ENCODE data around the gene GALNT4. TPM values are rescaled to one million over a fixed set of nuclear protein-coding genes. Genes with fewer than 3 reads are reported as not detected.

GALNT4 gene
- total RNA-seq, 1 donor from 2014 or later: 6.4 TPM

GRCh38 chr12:89501793-89502192, 22.8 kb downstream of the GALNT4 start:
- Mint-ChIP-seq H3K4me3 (no peak overlapping the region), H3K4me1 (peaks cover 11% of the 10 kb centered on the region), H3K36me3 (peaks cover 14% of the 10 kb centered on the region), H3K27ac (no peak overlapping the region), H3K9me3 (peaks cover 8% of the 10 kb centered on the region), H3K27me3 (ENCODE audit: low read depth) (no peaks in the 10 kb centered on the region)
- DNase-seq (ENCODE audit: low spot score in 2 of 2, unreplicated experiment in 2 of 2): no peak
- TF ChIP-seq CTCF (IDR thresholded peaks at IDR 0.05; ENCODE audit: unreplicated experiment): no peak

- Mint-ChIP-seq H3K36me3 (peaks cover 18% of the 10 kb centered on the region), H3K4me1 (peaks cover 4% of the 10 kb centered on the region), H3K4me3 (no peak overlapping the region), H3K9me3 (peaks cover 8% of the 10 kb centered on the region), H3K27me3 (ENCODE audit: low read depth) (no peaks in the 10 kb centered on the region), H3K27ac (no peak overlapping the region)
- no peak for TF ChIP-seq CTCF (IDR thresholded peaks at IDR 0.05; ENCODE audit: unreplicated experiment)
- no peak for DNase-seq (ENCODE audit: low spot score in 2 of 2, unreplicated experiment in 2 of 2)
These were observed 24.7 kb downstream of the GALNT4 start for GRCh38 chr12:89499857-89500256.

- no peak for TF ChIP-seq CTCF (IDR thresholded peaks at IDR 0.05; ENCODE audit: unreplicated experiment)
- Mint-ChIP-seq H3K27ac (no peak overlapping the region), H3K4me3 (no peak overlapping the region), H3K27me3 (ENCODE audit: low read depth) (no peaks in the 10 kb centered on the region), H3K36me3 (peaks cover 17% of the 10 kb centered on the region), H3K4me1 (peaks cover 4% of the 10 kb centered on the region), H3K9me3 (peaks cover 7% of the 10 kb centered on the region)
- DNase-seq (ENCODE audit: low spot score in 2 of 2, unreplicated experiment in 2 of 2): no peak
These were observed 27.1 kb downstream of the GALNT4 start for GRCh38 chr12:89497467-89497866.

- H3K9me3 Mint-ChIP-seq: peaks cover 2% of the 10 kb centered on the region
- no peaks in the 10 kb centered on the region for H3K27me3 Mint-ChIP-seq (ENCODE audit: low read depth)
- no peak for TF ChIP-seq CTCF (IDR thresholded peaks at IDR 0.05; ENCODE audit: unreplicated experiment)
- peaks cover 4% of the 10 kb centered on the region for H3K4me1 Mint-ChIP-seq
- H3K36me3 Mint-ChIP-seq: peaks cover 13% of the 10 kb centered on the region
- no peak overlapping the region for H3K27ac Mint-ChIP-seq
- DNase-seq (ENCODE audit: low spot score in 2 of 2, unreplicated experiment in 2 of 2): no peak
- no peak overlapping the region for H3K4me3 Mint-ChIP-seq
These were observed 27.6 kb downstream of the GALNT4 start for GRCh38 chr12:89497005-89497404.

GRCh38 chr12:89494411-89495231, 30.0 kb downstream of the GALNT4 start:
- H3K4me3 Mint-ChIP-seq: no peak overlapping the region
- DNase-seq (ENCODE audit: low spot score in 2 of 2, unreplicated experiment in 2 of 2): no peak
- H3K27me3 Mint-ChIP-seq (ENCODE audit: low read depth): no peaks in the 10 kb centered on the region
- peaks cover 13% of the 10 kb centered on the region for H3K36me3 Mint-ChIP-seq
- TF ChIP-seq CTCF (IDR thresholded peaks at IDR 0.05; ENCODE audit: unreplicated experiment): no peak
- H3K9me3 Mint-ChIP-seq: no peaks in the 10 kb centered on the region
- no peak overlapping the region for H3K27ac Mint-ChIP-seq
- no peaks in the 10 kb centered on the region for H3K4me1 Mint-ChIP-seq

Data from mesothelial cell of epicardium (in vitro differentiated cells).